HepG2 (cell line): ENCODE measurements around the gene SLC26A5. TPM values are rescaled to one million over a fixed set of nuclear protein-coding genes. Genes with fewer than 3 reads are reported as not detected.

Experiments
- ARID5B ChIP-seq: IDR thresholded peaks from 2 replicates; pipeline ENCODE4 v1.4.0; 2020; ENCODE audit warnings: mild to moderate bottlenecking, missing genetic modification reagents
- HDAC2 ChIP-seq: sonication (generic); formaldehyde crosslinking; IDR thresholded peaks from 2 replicates; pipeline ENCODE4 v1.4.0; 2020; ENCODE audit warnings: missing genetic modification reagents
- HMG20A ChIP-seq: IDR thresholded peaks from 2 replicates; pipeline ENCODE4 v1.6.1; 2016; ENCODE audit warnings: borderline replicate concordance
- HOXA9 ChIP-seq: sonication (generic); formaldehyde crosslinking; IDR thresholded peaks from 2 replicates; pipeline ENCODE4 v1.8.1; 2022; ENCODE audit warnings: missing genetic modification reagents, mild to moderate bottlenecking, moderate library complexity, borderline replicate concordance
- JUN ChIP-seq: sonication (generic); formaldehyde crosslinking; IDR thresholded peaks from 2 replicates; pipeline ENCODE4 v1.4.0; 2020; ENCODE audit warnings: mild to moderate bottlenecking, missing genetic modification reagents
- MXD3 ChIP-seq: IDR thresholded peaks from 2 replicates; pipeline ENCODE4 v1.6.1; 2016; ENCODE audit warnings: mild to moderate bottlenecking, missing biosample characterization, missing genetic modification reagents
- POLR2AphosphoS5 ChIP-seq: IDR thresholded peaks from 2 replicates; pipeline ENCODE4 v1.6.1; 2012; ENCODE audit warnings: low read depth, low read length
- TCF12 ChIP-seq, 2 experiments: fragments of 450-650 bp in 1 of 2; sonication (generic) in 1 of 2; formaldehyde crosslinking in 1 of 2; IDR thresholded peaks; 2 replicates each; pipeline versions ENCODE4 v1.6.1 to v1.8.0; 2017 to 2022; ENCODE audit warnings: antibody characterized with exemption in 1 of 2, mild to moderate bottlenecking in 1 of 2, missing genetic modification reagents in 1 of 2, moderate library complexity in 1 of 2
- WIZ ChIP-seq: sonication (generic); formaldehyde crosslinking; IDR thresholded peaks from 2 replicates; pipeline ENCODE4 v1.5.1; 2020; ENCODE audit warnings: mild to moderate bottlenecking, missing genetic modification reagents
- ZNF280D ChIP-seq: sonication (generic); formaldehyde crosslinking; IDR thresholded peaks from 2 replicates; pipeline ENCODE4 v1.5.1; 2020; ENCODE audit warnings: mild to moderate bottlenecking, missing genetic modification reagents
- ZNF34 ChIP-seq: sonication (generic); formaldehyde crosslinking; IDR thresholded peaks from 2 replicates; pipeline ENCODE4 v1.4.0; 2020; ENCODE audit warnings: mild to moderate bottlenecking, missing genetic modification reagents, borderline replicate concordance
- ZNF792 ChIP-seq: IDR thresholded peaks from 2 replicates; pipeline ENCODE4 v1.6.1; 2016
- ZSCAN29 ChIP-seq: sonication (generic); formaldehyde crosslinking; conservative IDR thresholded peaks from 2 replicates; pipeline ENCODE4 v1.4.0; 2020; ENCODE audit warnings: mild to moderate bottlenecking, missing genetic modification reagents
- polyA plus RNA-seq, 8 experiments: library from polyadenylated mRNA; depleted of rRNA in 3 of 8; stranded (reverse) in 7 of 8; unstranded in 1 of 8; fragments of >200 nt; fragmentation: Illumina TruSeq in 4 of 8; extraction: Trizol in 4 of 8; gene quantifications; 2 replicates each; pipeline versions ENCODE4 v1.2.1 to v1.2.3, GENCODE V29; 2011 to 2016; ENCODE audit warnings: low read depth in 4 of 8, missing spikeins in 1 of 8, mixed read lengths in 1 of 8; ENCODE audit not compliant: insufficient read depth in 1 of 8
- total RNA-seq, 5 experiments: library from RNA; depleted of rRNA; stranded (reverse); fragments of >200 nt; fragmentation: Illumina TruSeq; extraction: Trizol; gene quantifications; 2 replicates each; pipeline ENCODE4 v1.2.3, GENCODE V29; 2016; ENCODE audit warnings: low read depth in 1 of 5
- TF ChIP-seq, protein P1 (sequence below): sonication (generic); formaldehyde crosslinking; conservative IDR thresholded peaks from 2 replicates; pipeline ENCODE4 v1.4.0; 2020; ENCODE audit warnings: mild to moderate bottlenecking, missing genetic modification reagents, moderate library complexity
- TF ChIP-seq, protein P2 (sequence below): sonication (generic); formaldehyde crosslinking; IDR thresholded peaks from 2 replicates; pipeline ENCODE4 v1.9.0; 2022; ENCODE audit warnings: missing genetic modification reagents, mild to moderate bottlenecking, borderline replicate concordance
- TF ChIP-seq, protein P3 (sequence below): IDR thresholded peaks from 2 replicates; pipeline ENCODE4 v1.6.1; 2018; ENCODE audit warnings: missing genetic modification reagents, mild to moderate bottlenecking, missing compliant biosample characterization

The SLC26A5 gene
- total and polyA plus RNA-seq, 2 of the 13 experiments (the other 11 are each of a cell fraction or from before 2014, with no cell fraction given): 0.08 to 0.11 TPM

DNA sequence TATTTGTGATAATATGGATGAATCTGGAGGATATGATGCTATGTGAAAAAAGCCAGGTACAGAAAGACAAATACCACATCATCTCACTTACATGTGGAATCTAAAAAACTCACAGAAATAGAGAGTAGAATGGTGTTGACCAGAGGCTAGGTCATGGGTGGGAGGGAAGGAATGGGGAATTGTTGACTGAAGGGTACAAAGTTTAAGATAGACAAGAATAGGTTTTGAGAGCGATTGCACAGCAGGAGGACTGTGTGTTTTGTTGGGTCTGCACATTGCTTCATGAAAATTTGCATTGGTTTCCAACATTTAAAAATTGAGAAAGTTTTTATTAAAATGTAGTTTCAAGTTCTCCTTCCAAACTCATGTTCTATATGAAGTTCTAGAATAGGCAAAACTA lies 8.4 kb downstream of the SLC26A5 start (continued):
- no peak for TF ChIP-seq MXD3 (CRISPR knock-in tag)
- TF ChIP-seq JUN (CRISPR knock-in tag): no peak
- no peak for TF ChIP-seq ZNF792 (CRISPR knock-in tag)
- peak; percentile 59; the same call in 1 of the 2 replicates for TF ChIP-seq HMG20A (CRISPR knock-in tag)
- TF ChIP-seq HDAC2 (CRISPR knock-in tag): peak; percentile 48; the same call in 1 of the 2 replicates
- no peak for TF ChIP-seq HOXA9
- TF ChIP-seq, protein P1, sequence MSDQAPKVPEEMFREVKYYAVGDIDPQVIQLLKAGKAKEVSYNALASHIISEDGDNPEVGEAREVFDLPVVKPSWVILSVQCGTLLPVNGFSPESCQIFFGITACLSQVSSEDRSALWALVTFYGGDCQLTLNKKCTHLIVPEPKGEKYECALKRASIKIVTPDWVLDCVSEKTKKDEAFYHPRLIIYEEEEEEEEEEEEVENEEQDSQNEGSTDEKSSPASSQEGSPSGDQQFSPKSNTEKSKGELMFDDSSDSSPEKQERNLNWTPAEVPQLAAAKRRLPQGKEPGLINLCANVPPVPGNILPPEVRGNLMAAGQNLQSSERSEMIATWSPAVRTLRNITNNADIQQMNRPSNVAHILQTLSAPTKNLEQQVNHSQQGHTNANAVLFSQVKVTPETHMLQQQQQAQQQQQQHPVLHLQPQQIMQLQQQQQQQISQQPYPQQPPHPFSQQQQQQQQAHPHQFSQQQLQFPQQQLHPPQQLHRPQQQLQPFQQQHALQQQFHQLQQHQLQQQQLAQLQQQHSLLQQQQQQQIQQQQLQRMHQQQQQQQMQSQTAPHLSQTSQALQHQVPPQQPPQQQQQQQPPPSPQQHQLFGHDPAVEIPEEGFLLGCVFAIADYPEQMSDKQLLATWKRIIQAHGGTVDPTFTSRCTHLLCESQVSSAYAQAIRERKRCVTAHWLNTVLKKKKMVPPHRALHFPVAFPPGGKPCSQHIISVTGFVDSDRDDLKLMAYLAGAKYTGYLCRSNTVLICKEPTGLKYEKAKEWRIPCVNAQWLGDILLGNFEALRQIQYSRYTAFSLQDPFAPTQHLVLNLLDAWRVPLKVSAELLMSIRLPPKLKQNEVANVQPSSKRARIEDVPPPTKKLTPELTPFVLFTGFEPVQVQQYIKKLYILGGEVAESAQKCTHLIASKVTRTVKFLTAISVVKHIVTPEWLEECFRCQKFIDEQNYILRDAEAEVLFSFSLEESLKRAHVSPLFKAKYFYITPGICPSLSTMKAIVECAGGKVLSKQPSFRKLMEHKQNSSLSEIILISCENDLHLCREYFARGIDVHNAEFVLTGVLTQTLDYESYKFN (CRISPR knock-in tag): peak; percentile 84
- no peak for TF ChIP-seq ZNF280D
- TF ChIP-seq, protein P2, sequence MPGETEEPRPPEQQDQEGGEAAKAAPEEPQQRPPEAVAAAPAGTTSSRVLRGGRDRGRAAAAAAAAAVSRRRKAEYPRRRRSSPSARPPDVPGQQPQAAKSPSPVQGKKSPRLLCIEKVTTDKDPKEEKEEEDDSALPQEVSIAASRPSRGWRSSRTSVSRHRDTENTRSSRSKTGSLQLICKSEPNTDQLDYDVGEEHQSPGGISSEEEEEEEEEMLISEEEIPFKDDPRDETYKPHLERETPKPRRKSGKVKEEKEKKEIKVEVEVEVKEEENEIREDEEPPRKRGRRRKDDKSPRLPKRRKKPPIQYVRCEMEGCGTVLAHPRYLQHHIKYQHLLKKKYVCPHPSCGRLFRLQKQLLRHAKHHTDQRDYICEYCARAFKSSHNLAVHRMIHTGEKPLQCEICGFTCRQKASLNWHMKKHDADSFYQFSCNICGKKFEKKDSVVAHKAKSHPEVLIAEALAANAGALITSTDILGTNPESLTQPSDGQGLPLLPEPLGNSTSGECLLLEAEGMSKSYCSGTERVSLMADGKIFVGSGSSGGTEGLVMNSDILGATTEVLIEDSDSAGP (CRISPR knock-in tag): no peak
- TF ChIP-seq TCF12 (IDR thresholded peaks at IDR 0.05): no peak
- no peak for TF ChIP-seq TCF12 (CRISPR knock-in tag; IDR thresholded peaks at IDR 0.05)
- no peak for TF ChIP-seq ZNF34 (CRISPR knock-in tag)
- TF ChIP-seq ARID5B: peak; percentile 86
- no peak for TF ChIP-seq WIZ (CRISPR knock-in tag)
- no peak for TF ChIP-seq POLR2AphosphoS5
- TF ChIP-seq ZSCAN29 (CRISPR knock-in tag): no peak
- TF ChIP-seq, protein P3, sequence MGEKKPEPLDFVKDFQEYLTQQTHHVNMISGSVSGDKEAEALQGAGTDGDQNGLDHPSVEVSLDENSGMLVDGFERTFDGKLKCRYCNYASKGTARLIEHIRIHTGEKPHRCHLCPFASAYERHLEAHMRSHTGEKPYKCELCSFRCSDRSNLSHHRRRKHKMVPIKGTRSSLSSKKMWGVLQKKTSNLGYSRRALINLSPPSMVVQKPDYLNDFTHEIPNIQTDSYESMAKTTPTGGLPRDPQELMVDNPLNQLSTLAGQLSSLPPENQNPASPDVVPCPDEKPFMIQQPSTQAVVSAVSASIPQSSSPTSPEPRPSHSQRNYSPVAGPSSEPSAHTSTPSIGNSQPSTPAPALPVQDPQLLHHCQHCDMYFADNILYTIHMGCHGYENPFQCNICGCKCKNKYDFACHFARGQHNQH: no peak
